Thyroid gland (tissue), 4 donors: ENCODE data around the gene UBR4. TPM values are rescaled to one million over a fixed set of nuclear protein-coding genes. Genes with fewer than 3 reads are reported as not detected.

ENCODE experiments used
- DNase-seq, 2 donors: peaks; one replicate each; pipeline ENCODE4 v3.0.0-alpha.2; 2019
- H3K27ac ChIP-seq, 3 donors: fragments of 200-600 bp; sonication (generic); 1 replicate in 2 of 3; 2 replicates in 1 of 3; pipeline ENCODE4 v1.5.1; 2016 to 2019; ENCODE audit warnings: mild to moderate bottlenecking in 1 of 3, moderate library complexity in 1 of 3
- H3K27me3 ChIP-seq: fragments of 200-600 bp; sonication (generic); one replicate; pipeline ENCODE4 v1.5.1; 2019
- H3K36me3 ChIP-seq, 2 donors: fragments of 200-600 bp; sonication (generic); one replicate each; pipeline ENCODE4 v1.5.1; 2016 to 2019
- H3K4me1 ChIP-seq, 2 donors: fragments of 200-600 bp; sonication (generic); one replicate each; pipeline ENCODE4 v1.5.1; 2017 to 2019
- H3K4me3 ChIP-seq, 3 donors: fragments of 200-600 bp; sonication (generic); replicated peaks in 1 of 3; 1 replicate in 2 of 3; 2 replicates in 1 of 3; pipeline ENCODE4 v1.5.1; 2016; ENCODE audit warnings: mild to moderate bottlenecking in 1 of 3
- H3K9me3 ChIP-seq: fragments of 200-600 bp; sonication (generic); one replicate; pipeline ENCODE4 v1.5.1; 2017
- CTCF ChIP-seq, 6 experiments: fragments of 200-600 bp in 3 of 6; fragments of 450-650 bp in 3 of 6; sonication (generic) in 3 of 6; IDR thresholded peaks; one replicate each; pipeline ENCODE4 v1.5.1; 2016 to 2019; ENCODE audit warnings: antibody characterized with exemption in 6 of 6, mild to moderate bottlenecking in 2 of 6, inconsistent platforms in 1 of 6, moderate library complexity in 1 of 6
- POLR2A ChIP-seq, 2 donors: fragments of 450-650 bp; IDR thresholded peaks; one replicate each; pipeline ENCODE4 v1.6.1; 2017; ENCODE audit warnings: antibody characterized with exemption in 2 of 2, mild to moderate bottlenecking in 2 of 2, moderate library complexity in 1 of 2
- WGBS, 2 donors: methylation state at CpG; one replicate each; pipeline ENCODE4 v1.1.5; 2017; 5-methylcytosine and 5-hydroxymethylcytosine counted together
- intact Hi-C: fragments of 100-400 bp; cut with DNase I; formaldehyde crosslinking; loops from one replicate; pipeline ENCODE4 v1.15.1; 2023
- total RNA-seq, 4 donors: library from RNA; depleted of rRNA; stranded (reverse); fragments of >200 nt; gene quantifications; one replicate each; pipeline ENCODE4 v1.2.3, GENCODE V29; 2016

Gene UBR4
- total RNA-seq, 4 donors from 2014 or later: 110 to 221 (median 160) TPM

GRCh38 chr1:19053486-19053885, 156.6 kb downstream of the UBR4 start:
- H3K4me1 ChIP-seq: peaks cover 16 to 31% of the 10 kb centered on the region in 2 donors
- H3K27ac ChIP-seq: peak overlapping the region in 1 of 3 donors; percentile 64
- 80 to 83% methylated on average over 8 of the region's 8 CpGs for WGBS, 2 donors
- no peaks in the 10 kb centered on the region for H3K27me3 ChIP-seq
- no peaks in the 10 kb centered on the region for H3K36me3 ChIP-seq
- no peak for TF ChIP-seq POLR2A (IDR thresholded peaks at IDR 0.05)
- TF ChIP-seq CTCF (IDR thresholded peaks at IDR 0.05): no peak
- H3K4me3 ChIP-seq: no peak overlapping the region
- intact Hi-C loops: no loop called here
- no peak for DNase-seq
- H3K9me3 ChIP-seq: no peaks in the 10 kb centered on the region

- WGBS, 2 donors: 91 to 93% methylated on average over 5 of the region's 5 CpGs
- DNase-seq: no peak
- no peak overlapping the region for H3K27ac ChIP-seq
- no peaks in the 10 kb centered on the region for H3K9me3 ChIP-seq
- H3K36me3 ChIP-seq: no peaks in the 10 kb centered on the region
- intact Hi-C loops: no loop called here
- TF ChIP-seq POLR2A (IDR thresholded peaks at IDR 0.05): no peak
- no peak for TF ChIP-seq CTCF (IDR thresholded peaks at IDR 0.05)
- H3K27me3 ChIP-seq: no peaks in the 10 kb centered on the region
- peaks cover 3 to 21% of the 10 kb centered on the region in 2 donors for H3K4me1 ChIP-seq
- no peak overlapping the region for H3K4me3 ChIP-seq
These were observed 160.3 kb downstream of the UBR4 start for GRCh38 chr1:19049798-19050197.

- TF ChIP-seq CTCF (IDR thresholded peaks at IDR 0.05) (no peak), POLR2A (IDR thresholded peaks at IDR 0.05) (no peak)
- Histone ChIP-seq H3K9me3 (no peaks in the 10 kb centered on the region), H3K27me3 (no peaks in the 10 kb centered on the region), H3K4me3 (no peak overlapping the region), H3K4me1 (peaks cover 0 to 16% of the 10 kb centered on the region in 2 donors), H3K27ac (no peak overlapping the region), H3K36me3 (no peaks in the 10 kb centered on the region)
- 66 to 73% methylated on average over 15 of the region's 15 CpGs for WGBS, 2 donors
- intact Hi-C loops: no loop called here
- DNase-seq: no peak
These were observed 160.8 kb downstream of the UBR4 start for GRCh38 chr1:19049128-19049768.

GRCh38 chr1:19046972-19047731, 162.9 kb downstream of the UBR4 start:
- no peaks in the 10 kb centered on the region for H3K27me3 ChIP-seq

More at GRCh38 chr1:19046972-19047731, 162.9 kb downstream of the UBR4 start:
- 78 to 97% methylated on average over 7 to 10 of the region's 10 CpGs for WGBS, 2 donors
- Histone ChIP-seq H3K27ac (no peak overlapping the region), H3K9me3 (no peaks in the 10 kb centered on the region), H3K36me3 (no peaks in the 10 kb centered on the region), H3K4me1 (peaks cover 0 to 8% of the 10 kb centered on the region in 2 donors), H3K4me3 (no peak overlapping the region)
- DNase-seq: no peak
- intact Hi-C loops: no loop called here
- TF ChIP-seq CTCF (IDR thresholded peaks at IDR 0.05) (no peak), POLR2A (IDR thresholded peaks at IDR 0.05) (no peak)
